ENCODE data around the gene PDYN. TPM values are rescaled to one million over a fixed set of nuclear protein-coding genes. Genes with fewer than 3 reads are reported as not detected.

Gene PDYN
- total RNA-seq = not detected in 2 replicates

DNA sequence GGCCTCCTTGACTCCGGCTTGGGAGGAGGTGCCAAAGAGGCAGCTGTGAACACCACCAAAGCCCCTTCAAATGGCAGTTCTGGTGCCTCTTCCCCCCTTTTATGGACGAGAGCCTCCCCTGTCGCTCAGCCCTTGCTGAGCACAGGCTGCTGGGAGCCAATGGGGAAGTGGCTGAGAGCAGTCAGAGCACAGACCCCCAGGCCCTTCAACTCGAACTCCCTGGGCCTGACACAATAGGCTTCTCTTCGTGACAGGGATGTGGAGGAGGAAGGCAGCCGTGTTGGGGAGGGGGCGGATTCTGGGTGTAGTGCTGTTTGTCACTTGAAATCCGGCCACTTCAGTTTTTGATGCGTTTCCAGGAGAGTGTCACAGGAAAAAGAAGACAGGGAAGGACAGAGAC is at the start of gene PDYN:
PDYN (minus strand) TSS at position 73 of the 400 bp plus-strand sequence. CDS start 10,974 bp downstream, outside the sequence.

Other genes starting within 250 kb of the PDYN start
- gene SIRPA, start 98.7 kb downstream of the PDYN start, total RNA-seq = 8.4 and 12.3 TPM in 2 replicates
- 15.3 and 16.4 TPM in 2 replicates for gene STK35, start 107.8 kb upstream of the PDYN start, total RNA-seq